ENCODE results near the gene POLL. TPM values are rescaled to one million over a fixed set of nuclear protein-coding genes. Genes with fewer than 3 reads are reported as not detected.

The POLL gene
- total RNA-seq, 1 experiment from 2014 or later, result 27.2 TPM

DNA sequence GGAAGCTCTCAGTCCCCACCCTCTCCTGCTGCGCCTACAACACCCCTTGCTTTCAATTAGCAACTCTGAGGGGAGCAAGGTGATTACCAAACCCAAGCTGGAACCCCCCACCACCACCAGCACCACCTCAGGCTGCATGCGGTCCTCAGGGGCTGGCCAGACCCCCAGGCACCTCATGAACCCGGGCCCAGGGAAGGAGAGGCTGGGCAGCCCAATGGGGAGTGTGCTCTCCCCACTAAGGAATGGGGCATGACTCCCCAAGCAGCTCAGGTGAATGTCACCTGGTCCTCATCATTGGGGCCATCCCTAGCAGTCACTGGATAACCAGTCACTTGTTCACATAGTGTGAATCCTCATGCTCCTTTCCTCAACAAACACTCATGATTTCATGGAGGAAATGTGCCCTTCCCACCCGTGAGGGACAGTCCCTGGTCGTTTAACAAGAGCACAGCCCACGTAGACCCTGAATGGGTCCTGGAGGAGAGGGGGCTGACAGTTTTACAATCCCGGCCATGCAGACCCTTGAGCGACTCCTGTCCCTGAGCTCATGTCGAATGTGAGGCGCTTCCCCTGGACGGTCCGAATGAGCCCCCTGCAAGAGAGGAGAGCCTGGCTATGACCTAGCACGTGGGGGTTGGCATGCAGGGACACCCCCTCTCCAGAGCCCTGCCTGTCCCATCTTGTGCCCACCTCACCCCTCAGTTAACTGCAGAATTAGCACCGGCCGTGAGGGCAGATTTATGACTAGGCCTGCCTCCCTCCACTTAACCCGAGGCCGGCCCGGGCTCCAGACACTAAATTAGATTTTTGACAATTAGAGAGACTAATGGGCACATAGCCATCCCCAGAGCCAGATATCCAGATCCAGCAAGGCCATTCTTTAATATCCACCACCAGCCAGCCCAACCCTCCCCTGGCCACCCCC, 29.1 kb downstream of the POLL start:
- intact Hi-C loops (cut with micrococcal nuclease; ENCODE audit: unreplicated experiment), result no loop called here

DNA sequence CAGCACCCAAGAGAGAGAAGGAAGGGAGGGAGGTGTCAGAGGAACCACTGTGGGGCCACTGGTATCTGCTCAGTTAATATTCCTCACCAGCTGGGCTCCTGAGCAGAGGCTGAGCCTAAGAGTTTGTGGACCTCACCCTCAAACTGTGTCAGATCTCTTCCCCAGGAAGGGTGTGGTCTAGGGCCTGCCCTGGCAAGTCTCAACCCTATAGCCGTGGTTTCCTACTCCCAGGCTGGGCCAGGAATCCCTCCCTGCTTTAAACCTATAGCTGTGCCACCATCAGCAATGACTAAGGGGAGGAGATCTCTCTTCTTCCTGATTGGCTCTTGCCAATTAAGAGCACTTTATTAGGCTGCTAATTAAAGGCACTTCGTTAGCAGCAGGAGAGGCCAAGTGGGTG, 29.9 kb downstream of the POLL start:
- H3K4me1 ChIP-seq (ENCODE audit: insufficient read depth, low read length, poor library complexity, severe bottlenecking), result no peaks in the 10 kb centered on the region
- H3K27me3 ChIP-seq (replicated peaks; ENCODE audit: insufficient read depth, low read depth, low read length, poor library complexity), result no peaks in the 10 kb centered on the region
- no peaks in the 10 kb centered on the region for H3K9me3 ChIP-seq (ENCODE audit: low read depth, low read length, poor library complexity, severe bottlenecking)
- POLR2A ChIA-PET (ENCODE audit: low non-redundant PET), result no interaction called here
- no peak for TF ChIP-seq EZH2 (IDR thresholded peaks at IDR 0.05; ENCODE audit: borderline replicate concordance, low read depth, low read length, poor library complexity, severe bottlenecking)
- TF ChIP-seq, protein P1, sequence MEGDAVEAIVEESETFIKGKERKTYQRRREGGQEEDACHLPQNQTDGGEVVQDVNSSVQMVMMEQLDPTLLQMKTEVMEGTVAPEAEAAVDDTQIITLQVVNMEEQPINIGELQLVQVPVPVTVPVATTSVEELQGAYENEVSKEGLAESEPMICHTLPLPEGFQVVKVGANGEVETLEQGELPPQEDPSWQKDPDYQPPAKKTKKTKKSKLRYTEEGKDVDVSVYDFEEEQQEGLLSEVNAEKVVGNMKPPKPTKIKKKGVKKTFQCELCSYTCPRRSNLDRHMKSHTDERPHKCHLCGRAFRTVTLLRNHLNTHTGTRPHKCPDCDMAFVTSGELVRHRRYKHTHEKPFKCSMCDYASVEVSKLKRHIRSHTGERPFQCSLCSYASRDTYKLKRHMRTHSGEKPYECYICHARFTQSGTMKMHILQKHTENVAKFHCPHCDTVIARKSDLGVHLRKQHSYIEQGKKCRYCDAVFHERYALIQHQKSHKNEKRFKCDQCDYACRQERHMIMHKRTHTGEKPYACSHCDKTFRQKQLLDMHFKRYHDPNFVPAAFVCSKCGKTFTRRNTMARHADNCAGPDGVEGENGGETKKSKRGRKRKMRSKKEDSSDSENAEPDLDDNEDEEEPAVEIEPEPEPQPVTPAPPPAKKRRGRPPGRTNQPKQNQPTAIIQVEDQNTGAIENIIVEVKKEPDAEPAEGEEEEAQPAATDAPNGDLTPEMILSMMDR (conservative IDR thresholded peaks at IDR 0.05; ENCODE audit: low read depth, low read length), result no peak
- BruUV-seq (replicated peaks), result no TSS peak
- no peak for DNase-seq (ENCODE audit: low spot score)
- CTCF ChIA-PET, result no interaction called here
- H3K27ac ChIP-seq (ENCODE audit: low read depth, low read length, poor library complexity, severe bottlenecking), result no peak overlapping the region
- intact Hi-C loops (cut with micrococcal nuclease; ENCODE audit: unreplicated experiment), result no loop called here
- no peaks in the 10 kb centered on the region for H3K36me3 ChIP-seq (ENCODE audit: insufficient read depth, low read length, poor library complexity, severe bottlenecking)
- H3K4me3 ChIP-seq (ENCODE audit: low read depth, low read length, poor library complexity, severe bottlenecking), result no peak overlapping the region

More for the DNA sequence above, 29.1 kb downstream of the POLL start:
- DNase-seq (ENCODE audit: low spot score), result no peak
- Histone ChIP-seq H3K4me1 (ENCODE audit: insufficient read depth, low read length, poor library complexity, severe bottlenecking) (no peaks in the 10 kb centered on the region), H3K36me3 (ENCODE audit: insufficient read depth, low read length, poor library complexity, severe bottlenecking) (no peaks in the 10 kb centered on the region), H3K27ac (ENCODE audit: low read depth, low read length, poor library complexity, severe bottlenecking) (no peak overlapping the region), H3K27me3 (replicated peaks; ENCODE audit: insufficient read depth, low read depth, low read length, poor library complexity) (no peaks in the 10 kb centered on the region), H3K4me3 (ENCODE audit: low read depth, low read length, poor library complexity, severe bottlenecking) (no peak overlapping the region), H3K9me3 (ENCODE audit: low read depth, low read length, poor library complexity, severe bottlenecking) (no peaks in the 10 kb centered on the region)
- ChIA-PET CTCF (no interaction called here), POLR2A (ENCODE audit: low non-redundant PET) (no interaction called here)
- BruUV-seq (replicated peaks), result no TSS peak
- no peak for TF ChIP-seq EZH2 (IDR thresholded peaks at IDR 0.05; ENCODE audit: borderline replicate concordance, low read depth, low read length, poor library complexity, severe bottlenecking)
- TF ChIP-seq, protein P1 (conservative IDR thresholded peaks at IDR 0.05; ENCODE audit: low read depth, low read length), result no peak

DNA sequence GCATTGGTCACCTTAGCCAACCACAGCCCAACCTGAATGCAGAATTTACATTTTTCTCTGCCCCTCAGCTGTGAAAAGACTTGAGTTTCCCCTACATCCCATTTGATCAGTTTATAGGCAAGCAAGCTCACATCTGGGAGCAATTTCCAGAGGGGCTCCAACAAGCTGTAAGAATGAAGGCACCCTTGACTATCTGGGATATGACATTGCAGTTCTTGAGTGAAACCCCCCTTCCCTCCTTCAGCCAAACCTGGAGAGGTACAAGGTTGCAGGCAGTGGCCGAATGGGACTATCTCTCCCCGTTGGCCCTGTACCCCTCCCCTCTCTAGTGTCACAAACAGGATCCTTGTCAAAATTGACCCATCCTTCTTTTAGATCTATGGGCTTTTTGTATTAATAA, 30.5 kb downstream of the POLL start:
- CTCF ChIA-PET, result no interaction called here
- TF ChIP-seq EZH2 (IDR thresholded peaks at IDR 0.05; ENCODE audit: borderline replicate concordance, low read depth, low read length, poor library complexity, severe bottlenecking), result no peak
- TF ChIP-seq, protein P1 (conservative IDR thresholded peaks at IDR 0.05; ENCODE audit: low read depth, low read length), result no peak
- BruUV-seq (replicated peaks), result no TSS peak
- Histone ChIP-seq H3K36me3 (ENCODE audit: insufficient read depth, low read length, poor library complexity, severe bottlenecking) (no peaks in the 10 kb centered on the region), H3K4me1 (ENCODE audit: insufficient read depth, low read length, poor library complexity, severe bottlenecking) (no peaks in the 10 kb centered on the region), H3K4me3 (ENCODE audit: low read depth, low read length, poor library complexity, severe bottlenecking) (no peak overlapping the region), H3K27me3 (replicated peaks; ENCODE audit: insufficient read depth, low read depth, low read length, poor library complexity) (no peaks in the 10 kb centered on the region), H3K9me3 (ENCODE audit: low read depth, low read length, poor library complexity, severe bottlenecking) (no peaks in the 10 kb centered on the region), H3K27ac (ENCODE audit: low read depth, low read length, poor library complexity, severe bottlenecking) (no peak overlapping the region)
- POLR2A ChIA-PET (ENCODE audit: low non-redundant PET), result no interaction called here
- intact Hi-C loops (cut with micrococcal nuclease; ENCODE audit: unreplicated experiment), result no loop called here
- no peak for DNase-seq (ENCODE audit: low spot score)
